Prostate gland (tissue), 2 donors: Measurements from ENCODE around the gene UBAC1.

Source experiments
- POLR2A ChIP-seq: fragments of 450-650 bp; IDR thresholded peaks from one replicate; pipeline ENCODE4 v1.6.1; 2016; ENCODE audit warnings: antibody characterized with exemption, mild to moderate bottlenecking
- POLR2AphosphoS5 ChIP-seq: sonication (generic); formaldehyde crosslinking; IDR thresholded peaks from one replicate; pipeline ENCODE4 v1.6.1; 2017; ENCODE audit warnings: antibody characterized with exemption
- TF ChIP-seq, protein P1 (sequence below), 4 experiments: fragments of 200-600 bp in 2 of 4; fragments of 450-650 bp in 2 of 4; sonication (generic) in 2 of 4; IDR thresholded peaks; 1 replicate in 3 of 4; 2 replicates in 1 of 4; pipeline ENCODE4 v1.5.1; 2016 to 2019; ENCODE audit warnings: antibody characterized with exemption in 4 of 4, mild to moderate bottlenecking in 2 of 4, moderate library complexity in 2 of 4

DNA sequence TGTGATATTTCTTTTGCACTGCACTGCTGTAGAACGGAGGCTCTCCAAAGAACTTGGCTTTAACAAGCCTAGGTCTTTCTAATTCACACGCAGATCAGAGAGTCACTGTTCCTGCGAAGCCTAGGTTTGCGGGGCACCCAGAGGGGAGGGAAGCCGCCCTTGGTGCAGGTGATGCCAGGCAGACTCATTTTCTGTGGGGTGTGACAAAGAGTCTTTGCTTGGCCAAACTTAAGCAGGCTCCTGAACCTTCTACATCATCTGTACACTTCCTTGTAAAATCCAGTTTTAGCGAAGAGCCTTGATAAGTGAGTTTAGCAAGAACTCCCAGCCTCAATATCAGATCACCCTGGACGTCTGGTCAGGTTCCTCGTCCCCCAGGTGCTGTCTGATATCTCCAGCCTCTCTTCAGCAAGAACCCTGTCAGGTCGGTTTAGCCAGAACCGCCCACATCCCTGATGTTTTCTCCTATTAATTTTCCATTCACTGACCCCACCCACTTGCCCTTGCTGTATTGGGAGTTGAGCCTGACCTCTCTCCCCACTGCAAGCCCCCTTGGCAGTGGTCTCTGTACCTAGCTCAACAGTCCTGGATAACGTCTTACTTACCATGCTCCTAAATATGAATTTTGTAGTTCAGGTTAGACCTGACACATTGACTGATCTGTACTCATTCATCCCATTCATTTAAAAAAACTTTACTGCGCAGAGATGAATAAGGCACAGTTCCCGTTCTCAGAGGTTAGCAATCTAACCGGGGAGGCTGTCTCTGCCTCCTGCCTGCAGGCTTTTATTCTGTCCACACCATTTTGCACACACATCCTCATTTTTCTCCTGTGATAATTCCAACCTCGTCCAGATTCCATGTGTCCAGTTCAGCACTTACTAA lies 880 bp upstream of the UBAC1 start:
- TF ChIP-seq, protein P1, sequence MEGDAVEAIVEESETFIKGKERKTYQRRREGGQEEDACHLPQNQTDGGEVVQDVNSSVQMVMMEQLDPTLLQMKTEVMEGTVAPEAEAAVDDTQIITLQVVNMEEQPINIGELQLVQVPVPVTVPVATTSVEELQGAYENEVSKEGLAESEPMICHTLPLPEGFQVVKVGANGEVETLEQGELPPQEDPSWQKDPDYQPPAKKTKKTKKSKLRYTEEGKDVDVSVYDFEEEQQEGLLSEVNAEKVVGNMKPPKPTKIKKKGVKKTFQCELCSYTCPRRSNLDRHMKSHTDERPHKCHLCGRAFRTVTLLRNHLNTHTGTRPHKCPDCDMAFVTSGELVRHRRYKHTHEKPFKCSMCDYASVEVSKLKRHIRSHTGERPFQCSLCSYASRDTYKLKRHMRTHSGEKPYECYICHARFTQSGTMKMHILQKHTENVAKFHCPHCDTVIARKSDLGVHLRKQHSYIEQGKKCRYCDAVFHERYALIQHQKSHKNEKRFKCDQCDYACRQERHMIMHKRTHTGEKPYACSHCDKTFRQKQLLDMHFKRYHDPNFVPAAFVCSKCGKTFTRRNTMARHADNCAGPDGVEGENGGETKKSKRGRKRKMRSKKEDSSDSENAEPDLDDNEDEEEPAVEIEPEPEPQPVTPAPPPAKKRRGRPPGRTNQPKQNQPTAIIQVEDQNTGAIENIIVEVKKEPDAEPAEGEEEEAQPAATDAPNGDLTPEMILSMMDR (IDR thresholded peaks at IDR 0.05): no peak
- TF ChIP-seq POLR2A: no peak
- TF ChIP-seq POLR2AphosphoS5: no peak
